ENCODE data around the gene ANKRD13B. TPM values are rescaled to one million over a fixed set of nuclear protein-coding genes. Genes with fewer than 3 reads are reported as not detected.

ANKRD13B gene
- total RNA-seq, 1 donor from 2014 or later: 36.1 TPM

GRCh38 chr17:29572691-29573557, 20.0 kb upstream of the ANKRD13B start:
- no peak for DNase-seq (ENCODE audit: extremely low spot score, unreplicated experiment)
- Mint-ChIP-seq H3K9me3 (ENCODE audit: unreplicated experiment) (no peaks in the 10 kb centered on the region), H3K27me3 (ENCODE audit: unreplicated experiment) (no peaks in the 10 kb centered on the region), H3K36me3 (ENCODE audit: unreplicated experiment) (peaks cover 11% of the 10 kb centered on the region), H3K4me1 (ENCODE audit: unreplicated experiment) (peaks cover 17% of the 10 kb centered on the region), H3K4me3 (ENCODE audit: unreplicated experiment) (no peak overlapping the region), H3K27ac (ENCODE audit: unreplicated experiment) (peak overlapping the region; percentile 18)
- peak; percentile 81 for TF ChIP-seq CTCF (IDR thresholded peaks at IDR 0.05)

- Mint-ChIP-seq H3K4me3 (ENCODE audit: unreplicated experiment) (no peak overlapping the region), H3K4me1 (ENCODE audit: unreplicated experiment) (peaks cover 17% of the 10 kb centered on the region), H3K27ac (ENCODE audit: unreplicated experiment) (no peak overlapping the region), H3K27me3 (ENCODE audit: unreplicated experiment) (no peaks in the 10 kb centered on the region), H3K9me3 (ENCODE audit: unreplicated experiment) (no peaks in the 10 kb centered on the region), H3K36me3 (ENCODE audit: unreplicated experiment) (peaks cover 15% of the 10 kb centered on the region)
- DNase-seq (ENCODE audit: extremely low spot score, unreplicated experiment): peak; percentile 83
- no peak for TF ChIP-seq CTCF (IDR thresholded peaks at IDR 0.05)
Measured at GRCh38 chr17:29573558-29573869, 19.4 kb upstream of the ANKRD13B start.

GRCh38 chr17:29573871-29574731, 18.8 kb upstream of the ANKRD13B start:
- Mint-ChIP-seq H3K27ac (ENCODE audit: unreplicated experiment) (peak overlapping the region; percentile 5), H3K27me3 (ENCODE audit: unreplicated experiment) (no peaks in the 10 kb centered on the region), H3K4me1 (ENCODE audit: unreplicated experiment) (peaks cover 15% of the 10 kb centered on the region), H3K36me3 (ENCODE audit: unreplicated experiment) (peaks cover 16% of the 10 kb centered on the region), H3K9me3 (ENCODE audit: unreplicated experiment) (no peaks in the 10 kb centered on the region), H3K4me3 (ENCODE audit: unreplicated experiment) (no peak overlapping the region)
- no peak for DNase-seq (ENCODE audit: extremely low spot score, unreplicated experiment)
- TF ChIP-seq CTCF (IDR thresholded peaks at IDR 0.05): no peak

- Mint-ChIP-seq H3K27me3 (ENCODE audit: unreplicated experiment) (no peaks in the 10 kb centered on the region), H3K36me3 (ENCODE audit: unreplicated experiment) (peaks cover 17% of the 10 kb centered on the region), H3K4me1 (ENCODE audit: unreplicated experiment) (peaks cover 10% of the 10 kb centered on the region), H3K4me3 (ENCODE audit: unreplicated experiment) (no peak overlapping the region), H3K27ac (ENCODE audit: unreplicated experiment) (no peak overlapping the region), H3K9me3 (ENCODE audit: unreplicated experiment) (no peaks in the 10 kb centered on the region)
- TF ChIP-seq CTCF (IDR thresholded peaks at IDR 0.05): no peak
- peak; percentile 80 for DNase-seq (ENCODE audit: extremely low spot score, unreplicated experiment)
Measured at GRCh38 chr17:29574732-29575510, 18.0 kb upstream of the ANKRD13B start.
